ENCODE measurements around the gene ARMC3.
"Not testable (repeated sequence)": the region's sequence is repeated elsewhere in the genome, so short reads cannot be mapped to it uniquely, and the experiment has no call there.

The ARMC3 gene

GRCh38 chr10:22927661-22928403 lies at the start of gene ARMC3:
Gene ARMC3, plus strand, starts transcription at chr10:22928053. Its CDS starts 3,944 bp downstream, at chr10:22931997.
- peak; percentile 29 for DNase-seq (ENCODE audit: low read depth)

- DNase-seq (ENCODE audit: low read depth), result no peak
Observed at GRCh38 chr10:22891797-22892196, 36.1 kb upstream of the ARMC3 start.

GRCh38 chr10:22893781-22894180 lies 34.1 kb upstream of the ARMC3 start:
- DNase-seq (ENCODE audit: low read depth), result no peak

GRCh38 chr10:22894714-22895113 lies 33.1 kb upstream of the ARMC3 start:
- DNase-seq (ENCODE audit: low read depth), result no peak

GRCh38 chr10:22895252-22895651 lies 32.6 kb upstream of the ARMC3 start:
- DNase-seq (ENCODE audit: low read depth), result no peak

- DNase-seq (ENCODE audit: low read depth), result no peak
Observed at GRCh38 chr10:22897371-22897770, 30.5 kb upstream of the ARMC3 start.

- no peak for DNase-seq (ENCODE audit: low read depth)
Observed at GRCh38 chr10:22899307-22899706, 28.5 kb upstream of the ARMC3 start.

- no peak for DNase-seq (ENCODE audit: low read depth)
Observed at GRCh38 chr10:22899775-22900174, 28.1 kb upstream of the ARMC3 start.

- no peak for DNase-seq (ENCODE audit: low read depth)
Observed at GRCh38 chr10:22900841-22901601, 26.8 kb upstream of the ARMC3 start.

- DNase-seq (ENCODE audit: low read depth), result not testable (repeated sequence)
Observed at GRCh38 chr10:22902147-22902546, 25.7 kb upstream of the ARMC3 start.

- no peak for DNase-seq (ENCODE audit: low read depth)
Observed at GRCh38 chr10:22903694-22904093, 24.2 kb upstream of the ARMC3 start.

- DNase-seq (ENCODE audit: low read depth), result no peak
Observed at GRCh38 chr10:22906767-22907166, 21.1 kb upstream of the ARMC3 start.

- no peak for DNase-seq (ENCODE audit: low read depth)
Observed at GRCh38 chr10:22908837-22909236, 19.0 kb upstream of the ARMC3 start.

- not testable (repeated sequence) for DNase-seq (ENCODE audit: low read depth)
Observed at GRCh38 chr10:22909673-22910072, 18.2 kb upstream of the ARMC3 start.

- no peak for DNase-seq (ENCODE audit: low read depth)
Observed at GRCh38 chr10:22911067-22911466, 16.8 kb upstream of the ARMC3 start.

- DNase-seq (ENCODE audit: low read depth), result no peak
Observed at GRCh38 chr10:22911889-22912762, 15.7 kb upstream of the ARMC3 start.

GRCh38 chr10:22912763-22913384 lies 15.0 kb upstream of the ARMC3 start:
- no peak for DNase-seq (ENCODE audit: low read depth)

GRCh38 chr10:22913474-22914092 lies 14.3 kb upstream of the ARMC3 start:
- DNase-seq (ENCODE audit: low read depth), result no peak

- no peak for DNase-seq (ENCODE audit: low read depth)
Observed at GRCh38 chr10:22915314-22915713, 12.5 kb upstream of the ARMC3 start.

- no peak for DNase-seq (ENCODE audit: low read depth)
Observed at GRCh38 chr10:22925088-22925487, 2.8 kb upstream of the ARMC3 start.

- no peak for DNase-seq (ENCODE audit: low read depth)
Observed at GRCh38 chr10:22927166-22927565, 687 bp upstream of the ARMC3 start.

- not testable (repeated sequence) for DNase-seq (ENCODE audit: low read depth)
Observed at GRCh38 chr10:22929053-22929452, 1.2 kb downstream of the ARMC3 start.
